HG03442 (cell line): ENCODE measurements around the gene AKAP17A.
"Not testable (repeated sequence)": the region's sequence is repeated elsewhere in the genome, so short reads cannot be mapped to it uniquely, and the experiment has no call there.

Source experiments
- ATAC-seq: cut with Tn5 transposase; IDR thresholded peaks from one replicate; pipeline ENCODE4 v1.9.1; 2021; ENCODE audit warnings: mild to moderate bottlenecking, moderate library complexity; ENCODE audit not compliant: unreplicated experiment

The AKAP17A gene

GRCh38 chrX:1591102-1591862 lies at the start of gene AKAP17A:
Gene AKAP17A, plus strand, starts transcription at chrX:1591604. Its CDS starts 1,859 bp downstream, at chrX:1593463.
- ATAC-seq = peak; percentile 78

- no peak for ATAC-seq
These were observed 48.2 kb upstream of the AKAP17A start for GRCh38 chrX:1542994-1543725.

GRCh38 chrX:1545776-1546408 lies 45.5 kb upstream of the AKAP17A start:
- ATAC-seq = no peak

GRCh38 chrX:1546691-1547251 lies 44.6 kb upstream of the AKAP17A start:
- ATAC-seq = no peak

- ATAC-seq = no peak
These were observed 39.4 kb upstream of the AKAP17A start for GRCh38 chrX:1551959-1552546.

GRCh38 chrX:1554469-1555210 lies 36.8 kb upstream of the AKAP17A start:
- no peak for ATAC-seq

- ATAC-seq = no peak
These were observed 36.0 kb upstream of the AKAP17A start for GRCh38 chrX:1555370-1555769.

GRCh38 chrX:1557442-1557841 lies 34.0 kb upstream of the AKAP17A start:
- ATAC-seq = not testable (repeated sequence)

- ATAC-seq = no peak
These were observed 32.5 kb upstream of the AKAP17A start for GRCh38 chrX:1558761-1559468.

GRCh38 chrX:1561164-1561563 lies 30.2 kb upstream of the AKAP17A start:
- no peak for ATAC-seq

- ATAC-seq = not testable (repeated sequence)
These were observed 27.3 kb upstream of the AKAP17A start for GRCh38 chrX:1564077-1564476.

- ATAC-seq = peak; percentile 60
These were observed 26.4 kb upstream of the AKAP17A start for GRCh38 chrX:1564750-1565683.

GRCh38 chrX:1574181-1574580 lies 17.2 kb upstream of the AKAP17A start:
- ATAC-seq = not testable (repeated sequence)

- no peak for ATAC-seq
These were observed 15.0 kb upstream of the AKAP17A start for GRCh38 chrX:1576201-1576992.

- no peak for ATAC-seq
These were observed 13.6 kb upstream of the AKAP17A start for GRCh38 chrX:1577845-1578244.

- ATAC-seq = no peak
These were observed 12.8 kb upstream of the AKAP17A start for GRCh38 chrX:1578511-1579173.

GRCh38 chrX:1581132-1581531 lies 10.3 kb upstream of the AKAP17A start:
- ATAC-seq = no peak
